Measurements from ENCODE around the gene SEPTIN5.
"Not testable (repeated sequence)": the region's sequence is repeated elsewhere in the genome, so short reads cannot be mapped to it uniquely, and the experiment has no call there.

Gene SEPTIN5

DNA sequence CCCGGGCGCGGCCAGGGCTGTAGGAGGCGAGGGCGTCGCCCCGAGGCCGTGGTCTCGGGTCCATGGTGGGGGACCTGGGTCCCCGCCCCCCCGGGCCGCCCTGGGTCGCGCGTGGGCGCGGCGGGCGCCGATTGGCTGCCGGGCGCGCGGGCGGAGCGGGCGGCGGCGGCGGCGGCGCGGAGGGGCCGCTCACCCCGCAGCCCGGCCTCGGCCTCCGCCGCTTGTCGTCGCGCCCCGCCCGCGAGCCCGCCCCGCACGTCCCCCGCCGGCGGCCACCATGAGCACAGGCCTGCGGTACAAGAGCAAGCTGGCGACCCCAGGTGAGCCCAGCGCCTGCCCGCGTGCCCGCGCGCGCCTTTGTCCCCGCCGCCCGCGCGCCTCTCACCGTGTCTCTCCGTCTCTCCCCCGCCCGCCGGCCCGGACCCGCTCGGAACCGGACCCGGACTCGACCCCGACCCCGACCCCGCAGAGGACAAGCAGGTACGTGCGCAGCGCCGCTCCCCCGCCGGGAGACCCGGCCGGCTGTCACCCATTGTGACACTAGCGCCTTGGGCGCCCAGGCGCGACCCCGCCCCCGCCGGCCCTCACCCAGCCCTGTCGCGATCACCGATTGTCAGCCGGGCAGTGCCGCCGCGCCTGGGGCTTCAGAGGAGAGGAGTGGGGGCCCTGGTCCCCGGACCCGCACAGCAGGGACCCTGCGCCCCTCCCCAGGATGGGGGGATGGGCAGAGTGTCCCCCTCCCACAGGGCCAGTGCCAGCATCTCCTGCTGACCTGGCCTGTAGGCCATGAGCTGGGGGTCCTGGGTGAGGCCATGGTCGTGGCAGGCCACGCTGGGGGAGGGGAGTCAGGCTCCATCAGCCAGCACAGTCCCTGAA, at the start of gene SEPTIN5:
SEPTIN5 (plus strand) TSS at position 192 of the 876 bp plus-strand sequence; CDS start at position 278, 86 bp downstream.
- no peak for DNase-seq

DNA sequence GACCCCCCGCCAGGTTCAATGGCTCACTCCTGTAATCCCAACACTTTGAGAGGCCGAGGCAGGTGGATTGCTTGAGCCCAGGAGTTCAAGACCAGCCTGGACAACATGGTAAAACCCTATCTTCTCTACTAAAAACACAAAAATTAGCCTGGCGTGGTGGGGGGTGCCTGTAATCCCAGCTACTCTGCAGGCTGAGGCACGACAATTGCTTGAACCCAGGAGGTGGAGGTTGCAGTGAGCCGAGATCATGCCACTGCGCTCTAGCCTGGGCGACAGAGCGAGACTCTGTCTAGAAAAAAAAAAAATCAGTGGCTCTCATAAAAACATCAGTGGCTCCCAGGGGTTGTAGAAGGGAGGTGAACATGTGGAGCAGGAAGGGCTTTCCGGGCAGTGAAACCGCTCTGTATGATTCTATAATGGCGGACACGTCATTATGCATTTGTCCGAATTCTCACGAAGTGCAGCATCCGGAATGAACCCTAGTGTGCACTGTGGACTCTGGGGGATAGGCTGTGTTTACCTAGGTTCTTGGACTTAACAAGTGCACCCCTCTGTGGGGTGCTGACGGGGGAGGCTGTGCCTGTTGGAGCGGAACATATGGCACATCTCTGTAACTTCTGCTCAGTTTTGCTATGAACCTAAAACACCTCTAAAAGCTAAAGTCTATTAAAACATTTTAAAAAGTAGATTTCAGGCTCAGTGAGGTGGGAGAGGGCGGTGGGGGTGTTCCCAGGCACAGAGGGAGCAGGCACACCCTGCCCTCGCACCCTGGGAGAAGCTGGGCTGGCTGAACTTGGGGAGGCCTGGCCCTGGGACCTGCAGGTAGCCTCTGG, 49.1 kb upstream of the SEPTIN5 start:
- DNase-seq, result no peak

DNA sequence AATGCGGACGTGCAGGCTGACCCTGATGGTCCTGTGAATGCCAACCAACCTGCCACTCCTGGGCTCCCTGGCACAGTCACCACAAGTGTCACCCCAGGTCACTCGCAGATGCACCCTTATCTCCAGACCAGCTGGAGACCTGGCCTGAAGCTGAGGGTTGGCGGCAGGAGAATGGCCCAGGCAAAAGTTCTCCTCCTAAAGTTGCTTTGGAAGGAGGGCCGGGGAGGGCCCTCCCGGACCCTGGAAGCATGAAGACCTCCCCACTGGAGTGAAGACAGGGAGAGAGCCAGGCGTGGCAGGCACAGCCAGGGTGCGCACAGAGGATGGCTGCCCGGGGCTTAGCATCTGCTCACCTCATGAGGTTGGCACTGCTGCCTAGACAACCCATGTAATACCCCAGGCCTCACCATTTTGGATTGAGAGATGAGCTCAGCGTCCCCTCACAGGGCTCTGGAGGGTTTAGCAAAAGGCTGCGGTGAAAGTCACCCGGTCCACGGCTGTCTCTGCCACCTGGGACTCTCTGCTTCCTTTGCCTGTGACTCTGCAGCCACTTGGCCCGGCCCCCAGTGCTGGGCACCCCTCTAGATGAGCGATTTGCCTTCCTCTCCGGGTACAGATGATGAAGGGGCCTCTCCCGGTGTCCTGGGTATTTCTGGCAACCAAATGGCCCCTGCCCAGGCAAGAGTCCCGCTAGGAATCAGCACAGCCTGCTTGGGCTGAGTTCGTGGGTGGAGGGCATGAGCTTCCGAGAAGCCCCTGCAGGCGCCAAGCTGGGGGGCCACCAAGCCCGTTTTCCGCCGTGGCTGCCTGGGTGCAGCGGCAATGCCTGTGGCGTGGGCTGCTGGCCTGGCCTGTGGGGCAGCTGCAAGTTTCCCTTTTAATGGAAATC, 48.3 kb upstream of the SEPTIN5 start:
- no peak for DNase-seq

DNA sequence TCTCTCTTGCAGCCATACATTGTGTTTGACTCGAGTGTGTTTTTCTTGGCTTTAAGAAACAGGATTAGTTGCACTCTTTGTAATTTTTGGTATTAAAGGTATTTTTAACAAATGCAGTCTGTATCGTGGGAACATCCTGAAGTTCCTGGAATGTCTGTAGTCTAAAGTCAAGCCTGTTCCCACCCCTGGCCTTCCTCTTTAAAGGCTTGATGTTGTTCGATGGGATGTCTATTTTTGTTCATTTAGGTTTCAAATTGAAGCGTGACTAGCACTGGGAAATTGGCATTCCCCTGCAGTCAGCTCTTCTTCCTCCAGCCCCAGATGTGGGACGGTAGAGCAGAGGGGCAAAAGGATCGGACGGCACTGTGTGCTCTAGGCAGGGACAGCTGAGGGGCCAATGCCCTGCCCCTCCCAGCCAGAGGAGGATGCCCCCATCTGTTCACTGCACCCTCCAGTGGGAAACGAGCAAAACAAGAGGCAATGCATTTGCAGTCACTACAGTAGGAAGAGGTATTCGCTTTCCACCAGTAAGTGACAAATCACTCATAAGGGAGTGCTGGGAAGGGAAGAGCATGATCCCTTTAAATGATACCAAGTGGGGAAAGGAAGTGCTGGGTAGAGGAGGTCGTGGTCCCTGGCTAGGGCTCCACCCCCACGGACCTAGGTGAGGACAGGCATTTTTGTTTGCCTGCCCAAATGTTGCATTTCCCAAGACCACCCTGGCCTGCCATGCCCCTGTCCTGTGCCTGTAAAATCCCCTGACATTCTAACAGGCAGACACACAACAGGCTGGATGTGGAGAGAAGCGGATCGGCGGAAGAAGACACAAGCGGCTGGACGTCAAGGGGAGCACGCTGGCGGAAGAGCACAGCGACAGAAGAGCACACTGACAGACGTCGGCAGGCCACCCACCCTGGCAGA, 47.4 kb upstream of the SEPTIN5 start:
- DNase-seq, result no peak

DNA sequence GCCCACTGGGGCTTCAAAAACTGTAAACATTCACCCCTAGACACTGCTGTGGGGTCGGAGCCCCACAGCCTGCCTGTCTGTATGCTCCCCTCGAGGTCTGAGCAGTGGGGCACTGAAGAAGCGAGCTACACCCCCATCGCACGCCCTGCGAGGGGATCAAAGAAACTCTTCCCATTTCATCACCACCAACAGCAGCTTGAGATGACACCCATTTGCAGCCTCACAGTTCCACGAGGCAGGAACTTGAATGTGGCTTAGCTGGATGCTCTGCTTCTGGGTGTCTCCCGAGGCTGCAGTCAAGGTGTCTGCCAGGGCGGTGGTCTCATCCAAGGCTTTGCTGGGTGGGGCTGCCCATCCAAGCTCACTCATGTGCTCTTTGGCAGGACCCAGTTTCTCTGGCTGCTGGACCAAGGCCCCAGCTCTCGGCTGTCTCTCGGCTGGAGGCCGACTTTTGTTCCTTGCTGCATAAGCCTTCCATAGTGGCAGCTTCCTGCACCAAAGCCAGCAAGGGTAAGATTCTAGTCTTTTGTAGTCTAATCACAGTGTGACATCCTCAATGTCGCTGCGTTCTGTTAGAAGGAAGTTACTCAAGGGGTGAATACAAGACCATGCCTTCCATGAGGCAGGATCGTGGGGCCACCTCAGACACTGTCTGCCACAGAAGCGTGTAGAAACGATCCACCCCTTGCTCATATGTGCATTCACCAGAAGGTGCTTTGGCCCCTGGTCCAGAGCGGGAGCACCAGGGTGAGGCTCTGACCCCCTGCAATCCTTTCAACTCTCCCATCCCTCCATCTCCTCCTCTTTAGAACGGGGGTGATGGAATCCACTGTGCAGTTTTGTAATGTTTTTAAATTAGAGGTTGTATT, 46.2 kb upstream of the SEPTIN5 start:
- DNase-seq, result no peak

DNA sequence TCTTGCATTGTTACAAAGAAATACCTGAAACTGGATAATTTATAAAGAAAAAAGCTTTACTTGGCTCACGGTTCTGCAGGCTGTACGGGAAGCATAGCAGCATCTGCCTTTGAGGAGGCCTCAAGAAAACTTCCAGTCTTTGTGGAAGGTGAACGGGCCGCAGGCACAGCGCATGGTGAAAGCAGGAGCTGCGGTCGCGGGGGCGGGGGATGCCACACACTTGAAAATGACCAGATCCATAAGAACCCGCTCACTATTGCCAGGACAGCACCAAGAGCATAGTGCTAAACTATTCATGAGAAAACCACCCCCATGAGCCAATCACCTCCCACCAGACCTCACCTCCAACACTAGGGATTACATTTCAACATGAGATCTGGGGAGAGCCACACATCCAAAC, 45.6 kb upstream of the SEPTIN5 start:
- no peak for DNase-seq

DNA sequence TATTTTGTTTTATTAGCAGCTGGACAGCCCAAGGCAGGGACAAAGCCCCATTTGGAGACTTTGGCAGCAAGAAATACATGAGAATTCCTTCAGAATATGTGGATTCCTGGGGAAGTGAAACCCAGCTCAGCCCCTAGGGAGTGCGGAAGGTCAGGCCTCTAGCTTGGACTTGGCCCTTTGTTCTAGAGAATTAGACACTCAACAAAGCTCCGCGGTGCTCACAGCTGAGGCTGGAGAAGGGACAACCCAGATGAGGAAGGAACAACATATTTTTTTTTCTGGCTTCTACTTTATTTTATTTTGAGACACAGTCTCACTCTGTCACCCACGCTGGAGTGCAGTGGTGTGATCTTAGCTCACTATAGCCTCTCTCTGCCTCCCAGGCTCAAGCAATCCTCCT, 44.7 kb upstream of the SEPTIN5 start:
- no peak for DNase-seq

DNA sequence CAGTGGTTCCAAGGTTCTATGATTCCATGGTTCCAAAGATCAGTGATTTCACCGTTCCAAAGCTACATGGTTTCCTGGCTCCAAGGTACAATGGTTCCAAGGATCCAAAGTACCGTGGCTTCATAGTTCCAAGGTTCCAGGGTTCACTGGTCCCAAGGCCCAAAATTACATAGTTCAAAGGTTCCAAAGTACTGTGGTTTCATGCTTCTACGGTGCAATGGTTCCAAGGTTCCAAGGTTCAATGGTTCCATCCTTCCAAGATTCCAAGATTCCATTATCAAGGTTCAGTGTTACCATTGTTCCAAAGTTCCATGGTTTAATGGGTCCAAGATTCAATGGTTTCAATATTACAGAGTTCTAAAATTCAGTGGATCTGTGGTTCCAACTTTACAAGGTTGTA, 43.0 kb upstream of the SEPTIN5 start:
- no peak for DNase-seq

DNA sequence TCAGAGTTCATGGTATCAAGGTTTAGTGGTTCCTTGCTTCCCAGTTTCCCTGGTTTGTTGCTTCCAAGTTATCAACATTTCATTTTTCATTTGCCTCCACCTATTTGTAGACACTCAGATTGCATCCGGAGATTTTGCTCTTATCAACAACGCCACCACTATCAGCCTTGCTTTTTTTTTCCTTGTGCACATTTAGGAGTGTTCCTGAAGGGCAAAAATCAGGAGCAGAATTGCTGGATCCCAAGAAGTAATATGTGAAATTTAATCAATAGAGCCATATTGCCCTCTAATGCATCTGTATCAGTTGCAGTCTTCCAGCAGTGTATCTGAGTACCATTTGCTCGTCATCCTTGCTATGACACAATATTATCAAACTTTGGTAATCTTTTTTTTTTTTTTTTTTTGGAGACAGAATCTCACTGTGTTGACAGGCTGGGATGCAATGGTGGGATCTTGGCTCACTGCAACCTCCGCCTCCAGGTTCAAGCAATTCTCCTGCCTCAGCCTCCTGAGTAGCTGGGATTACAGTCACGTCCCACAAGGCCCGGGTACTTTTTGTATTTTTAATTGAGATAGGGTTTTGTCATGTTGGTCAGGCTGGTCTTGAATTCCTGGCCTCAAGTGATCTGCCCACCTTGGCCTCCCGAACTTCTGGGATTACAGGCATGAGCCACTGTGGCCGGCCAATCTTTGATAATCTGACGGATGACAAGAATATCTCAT, 42.1 kb upstream of the SEPTIN5 start:
- DNase-seq, result no peak

DNA sequence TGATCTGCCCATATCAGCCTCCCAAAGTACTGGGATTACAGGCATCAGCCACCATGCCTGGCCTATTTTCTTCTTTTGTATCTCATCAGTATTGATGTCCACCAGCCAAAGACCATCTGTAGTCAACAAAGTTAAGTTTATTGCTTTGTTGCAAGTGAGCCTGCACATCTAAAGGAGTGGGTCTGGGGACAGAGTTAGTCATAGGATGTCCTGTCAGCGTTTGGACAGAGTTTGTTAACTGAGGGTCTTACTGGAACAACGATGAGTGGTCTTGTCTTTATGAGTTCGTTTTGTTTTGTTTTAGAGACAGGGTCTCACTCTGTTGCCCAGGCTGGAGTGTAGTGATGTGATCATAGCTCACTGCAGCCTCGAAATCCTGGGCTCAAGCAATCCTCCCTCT, 40.6 kb upstream of the SEPTIN5 start:
- no peak for DNase-seq

DNA sequence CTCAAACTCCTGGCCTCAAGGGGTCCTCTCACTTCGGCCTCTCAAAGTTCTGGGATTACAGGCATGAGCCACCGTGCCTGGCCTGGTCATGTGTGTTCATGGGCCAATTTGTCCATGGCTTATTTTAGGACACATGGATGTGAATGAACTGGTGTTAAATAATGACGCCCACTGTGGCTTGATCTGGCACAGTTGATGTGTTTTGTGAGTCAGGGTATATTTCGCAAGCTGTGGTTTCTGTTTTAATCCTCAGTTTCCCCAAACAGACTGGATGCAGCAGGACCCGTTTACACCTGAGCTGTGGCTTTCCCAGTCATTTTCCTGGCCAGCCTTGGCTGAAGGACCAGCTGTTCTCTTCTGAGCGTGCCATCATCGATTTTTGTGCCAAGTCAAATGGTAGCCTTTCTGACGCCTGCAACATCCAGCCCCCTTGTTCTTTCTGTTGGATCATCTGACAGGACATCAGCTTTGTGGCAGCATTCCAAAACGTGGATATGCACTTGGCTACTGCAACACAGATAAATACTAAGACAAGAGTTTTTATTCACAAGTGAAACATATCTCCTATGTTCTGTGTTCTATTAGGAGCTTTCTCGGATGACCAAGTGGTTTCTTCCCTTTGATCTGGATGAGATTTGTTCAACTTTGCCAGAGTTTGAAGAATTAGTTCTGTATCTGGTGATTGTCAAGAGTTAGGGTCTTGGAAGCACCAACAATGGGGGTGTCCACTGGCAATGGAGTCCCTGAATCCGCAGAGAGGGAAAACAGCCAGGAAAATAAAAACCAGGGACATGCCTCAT, 40.0 kb upstream of the SEPTIN5 start:
- DNase-seq, result no peak

DNA sequence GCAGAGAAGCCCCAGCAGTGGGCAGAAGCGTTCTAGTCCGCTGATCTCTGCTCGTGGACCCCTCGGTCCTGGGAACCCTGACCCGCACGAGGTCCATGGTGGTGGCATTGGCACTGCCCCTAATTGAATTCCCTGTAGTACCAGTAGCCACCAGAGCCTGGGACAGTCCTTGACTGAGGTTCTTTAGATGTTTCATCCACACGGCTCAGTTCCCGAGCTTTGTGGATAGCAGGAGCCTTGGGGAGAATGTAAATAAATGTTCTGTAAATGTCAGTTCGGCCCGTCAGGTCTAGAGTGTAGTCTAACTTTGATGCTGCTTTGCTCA, 39.4 kb upstream of the SEPTIN5 start:
- no peak for DNase-seq

DNA sequence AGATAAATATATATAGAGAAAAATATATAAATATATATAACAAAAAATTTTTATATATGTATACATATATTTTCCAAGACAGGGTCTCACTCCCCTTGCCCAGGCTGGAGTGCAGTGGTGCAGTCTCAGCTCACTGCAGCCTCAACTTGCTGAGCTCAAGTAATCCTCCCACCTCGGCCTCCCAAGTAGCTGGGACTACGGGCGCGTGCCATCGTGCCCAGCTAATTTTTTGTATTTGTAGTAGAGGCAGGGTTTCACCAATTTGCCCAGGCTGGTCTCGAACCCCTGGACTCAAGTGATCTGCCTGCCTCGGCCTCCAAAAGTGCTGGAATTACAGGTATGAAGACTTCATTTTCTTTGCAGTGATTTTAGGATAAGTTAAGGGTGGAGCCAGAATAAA, 38.9 kb upstream of the SEPTIN5 start:
- DNase-seq, result no peak

DNA sequence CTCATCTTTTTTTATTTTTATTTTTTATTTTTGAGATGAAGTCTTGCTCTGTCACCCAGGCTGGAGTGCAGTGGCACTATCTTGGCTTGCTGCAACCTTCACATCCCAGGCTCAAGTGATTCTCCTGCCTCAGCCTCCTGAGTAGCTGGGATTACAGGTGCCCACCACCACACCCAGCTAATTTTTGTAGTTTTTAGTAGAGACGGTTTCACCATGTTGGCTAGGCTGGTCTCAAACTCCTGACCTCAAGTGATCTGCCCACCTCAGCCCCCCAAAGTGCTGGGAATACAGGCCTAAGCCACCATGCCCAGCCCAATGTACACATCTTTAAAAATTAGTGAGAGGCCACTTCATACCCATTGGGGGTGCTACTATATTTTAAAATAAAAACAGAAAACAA, 37.9 kb upstream of the SEPTIN5 start:
- DNase-seq, result not testable (repeated sequence)

DNA sequence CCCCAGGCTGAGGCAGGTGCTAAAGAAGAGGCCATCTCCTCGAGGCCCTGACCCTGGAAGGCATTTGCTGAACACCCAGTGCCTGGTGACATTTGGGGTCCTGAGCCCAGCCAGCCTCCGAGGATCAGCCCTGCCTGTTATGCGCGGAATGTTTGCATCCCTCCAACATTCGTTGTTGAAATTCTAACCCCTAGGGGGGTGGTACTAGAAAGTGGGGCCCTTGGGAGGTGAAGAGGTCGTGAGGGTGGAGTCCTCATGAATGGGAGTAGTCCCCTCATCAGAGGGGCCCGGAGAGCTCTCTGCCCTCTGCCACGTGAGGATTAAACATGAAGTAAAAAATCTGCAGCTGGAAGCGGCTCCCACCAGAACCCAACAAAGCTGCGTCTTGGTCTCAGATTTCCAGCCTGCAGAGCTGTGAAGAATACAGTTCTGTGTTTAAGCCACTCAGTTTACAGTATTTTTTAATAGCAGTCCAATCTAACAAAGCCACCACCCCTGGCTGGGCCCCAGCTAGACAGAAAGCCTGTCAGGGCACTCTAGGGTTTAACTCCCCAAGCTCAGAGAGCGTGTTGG, 35.3 kb upstream of the SEPTIN5 start:
- no peak for DNase-seq

DNA sequence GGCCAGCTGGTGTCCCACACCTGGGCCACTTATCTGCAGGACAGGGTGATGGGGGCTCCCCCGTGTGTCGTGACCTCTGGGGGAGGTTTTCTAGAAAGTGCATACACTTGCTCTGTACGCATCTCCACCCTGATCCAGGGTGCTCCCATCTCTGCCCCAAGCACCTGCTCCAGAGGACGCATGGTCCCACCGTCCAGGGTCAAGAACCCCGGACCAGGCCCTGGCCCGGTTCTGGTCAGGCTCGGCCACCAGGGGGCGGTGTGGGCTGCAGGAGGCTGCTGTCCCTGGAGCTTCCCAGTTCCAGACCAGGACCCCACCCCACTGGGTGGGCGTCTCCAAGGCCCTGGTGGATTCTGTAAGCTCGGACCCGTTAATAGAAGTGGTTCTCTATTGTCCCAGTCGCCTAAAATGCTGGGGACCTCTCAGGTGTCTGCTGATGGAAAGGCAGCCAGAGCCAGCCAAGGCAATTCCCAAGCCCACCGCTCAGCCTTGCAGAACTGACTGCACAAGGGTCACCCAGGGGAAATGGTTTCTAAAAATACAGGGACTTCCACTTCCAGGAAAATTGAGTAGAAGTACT, 34.7 kb upstream of the SEPTIN5 start:
- peak; percentile 15 for DNase-seq

DNA sequence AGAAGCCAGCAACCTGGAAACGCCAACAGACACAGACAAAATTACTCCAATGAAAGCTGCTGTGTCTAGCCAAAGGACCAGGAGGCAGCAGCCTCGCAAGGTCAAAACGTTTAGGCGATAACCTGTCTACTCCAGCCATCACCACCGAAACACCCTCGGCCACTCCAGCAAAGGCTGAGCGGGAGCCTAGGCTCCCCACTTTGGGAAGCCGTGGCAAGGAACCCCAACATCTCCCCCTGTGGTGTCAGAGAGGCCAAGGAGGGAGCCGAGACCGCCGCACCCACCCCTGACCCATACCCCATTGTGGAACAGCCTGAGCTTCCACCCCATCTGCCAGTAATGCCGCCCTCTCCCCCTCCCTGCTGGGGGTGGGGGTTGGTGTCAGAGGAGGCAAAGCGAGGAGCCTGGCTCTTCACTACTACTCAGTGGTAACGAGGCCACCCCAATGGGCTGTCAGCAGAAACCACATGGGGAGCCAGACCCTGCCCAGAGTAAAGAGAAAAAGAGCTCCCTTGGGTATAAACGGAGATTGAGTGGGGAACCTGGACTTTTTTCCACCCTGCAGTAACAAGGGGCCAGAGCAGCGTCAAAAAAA, 33.9 kb upstream of the SEPTIN5 start:
- no peak for DNase-seq
